HepG2 (cell line): ENCODE measurements around the gene NSUN2. TPM values are rescaled to one million over a fixed set of nuclear protein-coding genes. Genes with fewer than 3 reads are reported as not detected.

Experiments
- ATAC-seq: fragments of 200-7000 bp; cut with Tn5 transposase; 3 replicates; pipeline ENCODE4 v1.9.1; 2020; ENCODE audit warnings: mild to moderate bottlenecking, moderate library complexity
- BruUV-seq: library from RNA; stranded (reverse); fragments of 400-500 nt; replicated peaks from 2 replicates; lab custom pipeline; 2021; lab: Mats Ljungman, UMichigan
- CTCF ChIA-PET: fragments of 300-600 bp; formaldehyde crosslinking; extraction: SDS; loops from one replicate; lab custom pipeline; 2021; ENCODE audit warnings: low total read pairs, inconsistent platforms, low intra/inter-chr PET ratio; lab: Yijun Ruan, JAX
- POLR2A ChIA-PET: fragments of 350-600 bp; sonication (Branson Sonifier 250); formaldehyde crosslinking; loops from one replicate; lab custom pipeline; 2020; ENCODE audit warnings: antibody characterized with exemption, inconsistent platforms; lab: Yijun Ruan, JAX
- DNase-seq: peaks from one replicate; pipeline ENCODE4 v3.0.0-alpha.2; 2015; ENCODE audit warnings: low spot score
- FAIRE-seq: peaks from 3 replicates; lab custom pipeline; 2011; peaks lifted over from hg19 to GRCh38; lab: Jason Lieb, UNC
- H2AFZ ChIP-seq: one replicate; pipeline ENCODE4 v1.6.1; 2011; ENCODE audit warnings: low read length, inconsistent platforms
- H3K27ac ChIP-seq: fragments of 300-600 bp; 3 replicates; pipeline ENCODE4 v1.8.0; 2011; ENCODE audit warnings: mixed run types, mild to moderate bottlenecking, mixed read lengths, low read length, inconsistent platforms; ENCODE audit not compliant: insufficient read depth; ENCODE audit errors: extremely low read length
- H3K27me3 ChIP-seq, 2 experiments: fragments of 200-600 bp in 1 of 2; 2 replicates in 1 of 2; 3 replicates in 1 of 2; pipeline versions ENCODE4 v1.6.0 to v1.8.0; 2011; ENCODE audit warnings: low read length in 2 of 2, mild to moderate bottlenecking in 2 of 2, moderate library complexity in 2 of 2, inconsistent platforms in 1 of 2; ENCODE audit not compliant: insufficient read depth in 2 of 2, control insufficient read depth in 1 of 2
- H3K36me3 ChIP-seq, 2 experiments: fragments of 200-600 bp in 1 of 2; replicated peaks in 1 of 2; 2 replicates in 1 of 2; 3 replicates in 1 of 2; pipeline versions ENCODE4 v1.5.1 to v1.8.0; 2011; ENCODE audit warnings: low read length in 2 of 2, inconsistent platforms in 1 of 2; ENCODE audit not compliant: insufficient read depth in 2 of 2, control insufficient read depth in 1 of 2
- H3K4me1 ChIP-seq: 2 replicates; pipeline ENCODE4 v1.5.1; 2012; ENCODE audit warnings: low read length, inconsistent platforms; ENCODE audit not compliant: insufficient read depth
- H3K4me2 ChIP-seq: 2 replicates; pipeline ENCODE4 v1.6.0; 2011; ENCODE audit warnings: low read depth, low read length, inconsistent platforms
- H3K4me3 ChIP-seq, 3 experiments: fragments of 200-600 bp in 1 of 3; sonication (generic), shearing (Covaris generic) in 1 of 3; replicated peaks in 1 of 3; 2 replicates each; pipeline ENCODE4 v1.5.1; 2011 to 2016; ENCODE audit warnings: low read length in 3 of 3, inconsistent platforms in 2 of 3, low read depth in 2 of 3, mild to moderate bottlenecking in 2 of 3, control low read depth in 1 of 3, mixed read lengths in 1 of 3; ENCODE audit not compliant: insufficient read depth in 1 of 3
- H3K79me2 ChIP-seq: one replicate; pipeline ENCODE4 v1.6.1; 2011; ENCODE audit warnings: low read length, inconsistent platforms; ENCODE audit not compliant: insufficient read depth
- H3K9ac ChIP-seq: 2 replicates; pipeline ENCODE4 v1.6.0; 2011; ENCODE audit warnings: mild to moderate bottlenecking, low read depth, low read length, inconsistent platforms; ENCODE audit not compliant: insufficient read depth
- H3K9me3 ChIP-seq: 2 replicates; pipeline ENCODE4 v1.5.1; 2012; ENCODE audit warnings: mild to moderate bottlenecking, low read length
- H4K20me1 ChIP-seq: 2 replicates; pipeline ENCODE4 v1.6.0; 2011; ENCODE audit warnings: inconsistent platforms, mild to moderate bottlenecking, low read length, moderate library complexity; ENCODE audit not compliant: insufficient read depth
- BRCA1 ChIP-seq: sonication (generic); formaldehyde crosslinking; IDR thresholded peaks from 2 replicates; pipeline ENCODE4 v1.4.0; 2020; ENCODE audit warnings: missing genetic modification reagents
- CBX2 ChIP-seq, 2 experiments: fragments of 200-600 bp in 1 of 2; sonication (generic); formaldehyde crosslinking in 1 of 2; IDR thresholded peaks; 2 replicates each; pipeline versions ENCODE4 v1.7.0 to v1.8.1; 2018 to 2022; ENCODE audit warnings: low read depth in 2 of 2, low read length in 1 of 2, mild to moderate bottlenecking in 1 of 2, missing genetic modification reagents in 1 of 2
- FOXO1 ChIP-seq: sonication (generic); formaldehyde crosslinking; IDR thresholded peaks from 2 replicates; pipeline ENCODE4 v1.4.0; 2020; ENCODE audit warnings: missing genetic modification reagents
- GATA4 ChIP-seq: sonication (generic); IDR thresholded peaks from 2 replicates; pipeline ENCODE4 v1.6.1; 2016; ENCODE audit warnings: antibody characterized with exemption, low read depth, borderline replicate concordance
- HNRNPH1 ChIP-seq: fragments of 200-400 bp; formaldehyde crosslinking; optimal IDR thresholded peaks from 2 replicates; pipeline ENCODE3; 2017; ENCODE audit warnings: mild to moderate bottlenecking, low read depth, low read length
- IRF2 ChIP-seq: IDR thresholded peaks from 2 replicates; pipeline ENCODE4 v1.6.1; 2018; ENCODE audit warnings: missing genetic modification reagents, missing compliant biosample characterization
- KLF6 ChIP-seq: IDR thresholded peaks from 2 replicates; pipeline ENCODE4 v1.8.0; 2016; ENCODE audit warnings: missing biosample characterization, missing genetic modification reagents
- MAZ ChIP-seq, 2 experiments: sonication (generic) in 1 of 2; formaldehyde crosslinking in 1 of 2; IDR thresholded peaks; 2 replicates each; pipeline versions ENCODE4 v1.5.0 to v1.6.1; 2012 to 2020; ENCODE audit warnings: low read depth in 2 of 2, mild to moderate bottlenecking in 2 of 2, borderline replicate concordance in 1 of 2, improper control_type of control experiment in 1 of 2, low read length in 1 of 2, missing genetic modification reagents in 1 of 2, moderate library complexity in 1 of 2
- NCOA5 ChIP-seq: sonication (generic); formaldehyde crosslinking; IDR thresholded peaks from 2 replicates; pipeline ENCODE4 v1.4.0; 2020; ENCODE audit warnings: missing genetic modification reagents
- PCBP2 ChIP-seq: fragments of 200-400 bp; formaldehyde crosslinking; optimal IDR thresholded peaks from 2 replicates; pipeline ENCODE3; 2018; ENCODE audit warnings: low read length, low read depth; ENCODE audit not compliant: poor library complexity, severe bottlenecking
- ZNF343 ChIP-seq: sonication (generic); formaldehyde crosslinking; IDR thresholded peaks from 2 replicates; pipeline ENCODE4 v1.4.0; 2020; ENCODE audit warnings: mild to moderate bottlenecking, missing genetic modification reagents
- ZNF383 ChIP-seq: sonication (generic); formaldehyde crosslinking; IDR thresholded peaks from 2 replicates; pipeline ENCODE4 v1.4.0; 2020; ENCODE audit warnings: missing genetic modification reagents, mild to moderate bottlenecking, borderline replicate concordance
- ZNF44 ChIP-seq: sonication (generic); formaldehyde crosslinking; IDR thresholded peaks from 2 replicates; pipeline ENCODE4 v1.5.1; 2020; ENCODE audit warnings: mild to moderate bottlenecking, missing genetic modification reagents
- ZNF460 ChIP-seq: sonication (generic); formaldehyde crosslinking; IDR thresholded peaks from 2 replicates; pipeline ENCODE4 v1.5.1; 2020; ENCODE audit warnings: missing genetic modification reagents, mild to moderate bottlenecking, borderline replicate concordance
- ZNF674 ChIP-seq: sonication (generic); formaldehyde crosslinking; IDR thresholded peaks from 2 replicates; pipeline ENCODE4 v1.5.0; 2020; ENCODE audit warnings: low read depth, mild to moderate bottlenecking, missing genetic modification reagents
- WGBS: methylation state at CpG from one replicate; pipeline ENCODE4 v1.1.6; 2017; ENCODE audit warnings: low lambda C conversion rate; 5-methylcytosine and 5-hydroxymethylcytosine counted together
- in situ Hi-C: cut with HindIII; loops from 2 replicates; pipeline ENCODE4 v1.10.0; 2017; ENCODE audit warnings: low pct_unique_long_range_greater_than_20kb; ENCODE audit not compliant: extremely low pct_ligation_motif_present
- intact Hi-C: fragments of 100-400 bp; cut with micrococcal nuclease; formaldehyde crosslinking; loops from one replicate; pipeline ENCODE4 v1.10.0; 2022; ENCODE audit not compliant: unreplicated experiment
- polyA plus RNA-seq, 8 experiments: library from polyadenylated mRNA; depleted of rRNA in 3 of 8; stranded (reverse) in 7 of 8; unstranded in 1 of 8; fragments of >200 nt; fragmentation: Illumina TruSeq in 4 of 8; extraction: Trizol in 4 of 8; gene quantifications; 2 replicates each; pipeline versions ENCODE4 v1.2.1 to v1.2.3, GENCODE V29; 2011 to 2016; ENCODE audit warnings: low read depth in 4 of 8, missing spikeins in 1 of 8, mixed read lengths in 1 of 8; ENCODE audit not compliant: insufficient read depth in 1 of 8
- total RNA-seq, 5 experiments: library from RNA; depleted of rRNA; stranded (reverse); fragments of >200 nt; fragmentation: Illumina TruSeq; extraction: Trizol; gene quantifications; 2 replicates each; pipeline ENCODE4 v1.2.3, GENCODE V29; 2016; ENCODE audit warnings: low read depth in 1 of 5
- TF ChIP-seq, protein P1 (sequence below): sonication (generic); formaldehyde crosslinking; IDR thresholded peaks from 2 replicates; pipeline ENCODE4 v1.8.0; 2023; ENCODE audit warnings: mild to moderate bottlenecking, missing genetic modification reagents
- TF ChIP-seq, protein P2 (sequence below): sonication (generic); formaldehyde crosslinking; IDR thresholded peaks from 2 replicates; pipeline ENCODE4 v1.9.0; 2021; ENCODE audit warnings: missing genetic modification reagents, mild to moderate bottlenecking, borderline replicate concordance
- TF ChIP-seq, protein P3 (sequence below): sonication (generic); formaldehyde crosslinking; IDR thresholded peaks from 2 replicates; pipeline ENCODE4 v1.8.0; 2022; ENCODE audit warnings: missing genetic modification reagents, mild to moderate bottlenecking, moderate library complexity, borderline replicate concordance
- TF ChIP-seq, protein P4 (sequence below): sonication (generic); formaldehyde crosslinking; IDR thresholded peaks from 2 replicates; pipeline ENCODE4 v1.4.0; 2020; ENCODE audit warnings: missing genetic modification reagents, low read depth, mild to moderate bottlenecking, borderline replicate concordance

Gene NSUN2
- total and polyA plus RNA-seq, 2 of the 13 experiments (the other 11 are each of a cell fraction or from before 2014, with no cell fraction given) = 51.7 to 69.1 TPM

DNA sequence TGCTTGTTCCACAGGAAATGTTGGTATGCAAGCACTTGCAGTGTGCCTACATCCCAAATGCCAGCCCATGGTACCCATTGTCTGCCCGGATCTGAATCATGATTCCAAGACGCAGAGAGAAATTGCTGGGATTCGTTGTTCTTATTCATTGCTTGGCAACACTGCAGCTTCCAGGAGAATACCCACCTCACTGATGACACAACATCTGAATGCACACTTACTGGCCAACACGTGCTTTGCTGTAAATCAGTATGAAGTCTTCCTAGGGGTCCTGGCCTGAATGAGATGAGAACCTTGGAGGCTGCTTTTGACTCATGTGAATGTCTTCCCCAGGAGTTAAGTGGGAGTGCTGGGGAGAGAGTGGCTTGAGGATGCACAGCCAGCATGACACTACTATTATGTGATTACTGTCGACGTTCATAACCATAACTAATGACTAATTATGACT, 12.0 kb upstream of the NSUN2 start:
- POLR2A ChIA-PET = no interaction called here
- TF ChIP-seq IRF2 (CRISPR knock-in tag) (no peak), CBX2 (IDR thresholded peaks at IDR 0.05; ENCODE audit: low read depth, low read length) (no peak), CBX2 (CRISPR knock-in tag; IDR thresholded peaks at IDR 0.05; ENCODE audit: low read depth) (no peak), PCBP2 (no peak), ZNF343 (CRISPR knock-in tag) (no peak), ZNF674 (no peak), HNRNPH1 (no peak), ZNF383 (CRISPR knock-in tag) (no peak), NCOA5 (CRISPR knock-in tag) (no peak), MAZ (IDR thresholded peaks at IDR 0.05; ENCODE audit: borderline replicate concordance, low read depth, low read length) (no peak), MAZ (CRISPR knock-in tag; IDR thresholded peaks at IDR 0.05; ENCODE audit: low read depth) (no peak), ZNF460 (CRISPR knock-in tag) (no peak), ZNF44 (CRISPR knock-in tag) (no peak), FOXO1 (CRISPR knock-in tag) (no peak), GATA4 (no peak), BRCA1 (CRISPR knock-in tag) (no peak), KLF6 (CRISPR knock-in tag) (no peak)
- TF ChIP-seq, protein P1, sequence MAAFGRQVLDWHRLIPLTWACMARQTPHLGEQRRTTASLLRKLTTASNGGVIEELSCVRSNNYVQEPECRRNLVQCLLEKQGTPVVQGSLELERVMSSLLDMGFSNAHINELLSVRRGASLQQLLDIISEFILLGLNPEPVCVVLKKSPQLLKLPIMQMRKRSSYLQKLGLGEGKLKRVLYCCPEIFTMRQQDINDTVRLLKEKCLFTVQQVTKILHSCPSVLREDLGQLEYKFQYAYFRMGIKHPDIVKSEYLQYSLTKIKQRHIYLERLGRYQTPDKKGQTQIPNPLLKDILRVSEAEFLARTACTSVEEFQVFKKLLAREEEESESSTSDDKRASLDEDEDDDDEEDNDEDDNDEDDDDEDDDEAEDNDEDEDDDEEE = no peak
- TF ChIP-seq, protein P2, sequence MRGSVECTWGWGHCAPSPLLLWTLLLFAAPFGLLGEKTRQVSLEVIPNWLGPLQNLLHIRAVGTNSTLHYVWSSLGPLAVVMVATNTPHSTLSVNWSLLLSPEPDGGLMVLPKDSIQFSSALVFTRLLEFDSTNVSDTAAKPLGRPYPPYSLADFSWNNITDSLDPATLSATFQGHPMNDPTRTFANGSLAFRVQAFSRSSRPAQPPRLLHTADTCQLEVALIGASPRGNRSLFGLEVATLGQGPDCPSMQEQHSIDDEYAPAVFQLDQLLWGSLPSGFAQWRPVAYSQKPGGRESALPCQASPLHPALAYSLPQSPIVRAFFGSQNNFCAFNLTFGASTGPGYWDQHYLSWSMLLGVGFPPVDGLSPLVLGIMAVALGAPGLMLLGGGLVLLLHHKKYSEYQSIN (CRISPR knock-in tag) = no peak
- TF ChIP-seq, protein P3, sequence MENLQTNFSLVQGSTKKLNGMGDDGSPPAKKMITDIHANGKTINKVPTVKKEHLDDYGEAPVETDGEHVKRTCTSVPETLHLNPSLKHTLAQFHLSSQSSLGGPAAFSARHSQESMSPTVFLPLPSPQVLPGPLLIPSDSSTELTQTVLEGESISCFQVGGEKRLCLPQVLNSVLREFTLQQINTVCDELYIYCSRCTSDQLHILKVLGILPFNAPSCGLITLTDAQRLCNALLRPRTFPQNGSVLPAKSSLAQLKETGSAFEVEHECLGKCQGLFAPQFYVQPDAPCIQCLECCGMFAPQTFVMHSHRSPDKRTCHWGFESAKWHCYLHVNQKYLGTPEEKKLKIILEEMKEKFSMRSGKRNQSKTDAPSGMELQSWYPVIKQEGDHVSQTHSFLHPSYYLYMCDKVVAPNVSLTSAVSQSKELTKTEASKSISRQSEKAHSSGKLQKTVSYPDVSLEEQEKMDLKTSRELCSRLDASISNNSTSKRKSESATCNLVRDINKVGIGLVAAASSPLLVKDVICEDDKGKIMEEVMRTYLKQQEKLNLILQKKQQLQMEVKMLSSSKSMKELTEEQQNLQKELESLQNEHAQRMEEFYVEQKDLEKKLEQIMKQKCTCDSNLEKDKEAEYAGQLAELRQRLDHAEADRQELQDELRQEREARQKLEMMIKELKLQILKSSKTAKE (CRISPR knock-in tag) = no peak
- TF ChIP-seq, protein P4, sequence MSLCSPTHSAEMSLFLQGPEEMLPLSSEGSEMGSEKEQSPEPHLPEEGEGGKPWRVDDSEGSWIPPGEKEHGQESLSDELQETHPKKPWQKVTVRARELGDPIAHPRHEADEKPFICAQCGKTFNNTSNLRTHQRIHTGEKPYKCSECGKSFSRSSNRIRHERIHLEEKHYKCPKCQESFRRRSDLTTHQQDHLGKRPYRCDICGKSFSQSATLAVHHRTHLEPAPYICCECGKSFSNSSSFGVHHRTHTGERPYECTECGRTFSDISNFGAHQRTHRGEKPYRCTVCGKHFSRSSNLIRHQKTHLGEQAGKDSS (CRISPR knock-in tag) = no peak
- TF ChIP-seq, all 625 proteins: peak for 0
- H3K4me2 ChIP-seq = no peak overlapping the region
- DNase-seq = no peak
- no peak for FAIRE-seq
- H3K27ac ChIP-seq = no peak overlapping the region
- no peak for ATAC-seq
- intact Hi-C loops = no loop called here
- H3K4me1 ChIP-seq = no peaks in the 10 kb centered on the region
- H3K79me2 ChIP-seq = no peaks in the 10 kb centered on the region
- H3K9ac ChIP-seq = no peak overlapping the region
- H3K4me3 ChIP-seq = no peak overlapping the region
- WGBS = 96% methylated on average over 6 of the region's 6 CpGs
- in situ Hi-C loops = no loop called here
- no peaks in the 10 kb centered on the region for H4K20me1 ChIP-seq
- no TSS peak for BruUV-seq
- no peaks in the 10 kb centered on the region for H3K9me3 ChIP-seq
- H3K27me3 ChIP-seq = no peaks in the 10 kb centered on the region
- CTCF ChIA-PET = no interaction called here
- peaks cover 2 to 9% of the 10 kb centered on the region in 2 experiments; a peak in 2 of 5 replicates for H3K36me3 ChIP-seq
- no peak overlapping the region for H2AFZ ChIP-seq
